NCI-H1436 (cell line): ENCODE data around the gene NHLRC4.
A peak's percentile ranks its signal among the peaks of the same experiment; 100 is the strongest.

ENCODE experiments used
- DNase-seq: peaks from one replicate; lab custom pipeline; 2025; lab: John Stamatoyannopoulos, UW

The NHLRC4 gene

DNA sequence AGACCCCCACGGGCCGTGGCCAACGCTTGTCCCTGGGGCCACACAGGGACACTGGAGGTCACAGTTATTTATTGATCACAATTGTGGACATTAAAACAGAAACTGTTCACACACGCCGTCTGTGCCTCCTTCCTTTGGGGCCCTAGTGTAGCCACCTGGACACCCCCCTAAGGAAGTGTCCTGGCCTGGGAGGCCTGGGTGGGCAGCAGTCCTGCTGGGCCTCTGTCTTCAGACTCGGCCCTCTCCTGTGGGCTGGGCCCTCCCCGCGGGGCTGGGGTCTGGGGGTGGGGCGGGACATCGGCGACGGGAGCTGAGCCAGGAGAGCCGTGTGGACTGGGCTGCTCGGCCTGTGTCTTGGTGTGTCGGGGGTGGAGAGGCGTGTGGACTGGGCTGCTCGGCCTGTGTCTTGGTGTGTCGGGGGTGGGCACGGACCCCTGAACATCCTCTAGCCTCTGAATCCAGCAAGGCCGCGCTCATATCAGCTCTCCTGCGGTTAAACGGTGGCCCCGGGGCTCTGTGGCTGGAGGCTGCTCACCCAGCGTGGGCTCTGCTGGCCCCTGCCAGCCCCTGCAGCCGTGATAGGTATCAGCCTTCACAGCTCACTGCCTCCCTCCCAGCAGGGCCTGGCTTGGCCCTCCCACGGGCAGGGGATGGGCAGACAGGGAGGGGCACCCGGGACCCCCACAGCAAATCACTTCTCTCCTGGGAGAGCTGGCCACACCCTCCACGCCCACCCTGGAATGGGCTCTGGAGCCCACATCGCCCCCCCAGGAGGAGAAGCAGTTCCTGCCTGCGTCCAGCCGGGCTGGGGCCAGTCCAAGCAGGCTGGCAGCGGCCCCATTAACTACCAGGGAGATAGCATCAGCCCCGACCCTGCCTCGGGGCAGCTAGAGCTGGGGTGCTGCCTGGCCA lies 1.1 kb upstream of the NHLRC4 start:
- DNase-seq = no peak

DNA sequence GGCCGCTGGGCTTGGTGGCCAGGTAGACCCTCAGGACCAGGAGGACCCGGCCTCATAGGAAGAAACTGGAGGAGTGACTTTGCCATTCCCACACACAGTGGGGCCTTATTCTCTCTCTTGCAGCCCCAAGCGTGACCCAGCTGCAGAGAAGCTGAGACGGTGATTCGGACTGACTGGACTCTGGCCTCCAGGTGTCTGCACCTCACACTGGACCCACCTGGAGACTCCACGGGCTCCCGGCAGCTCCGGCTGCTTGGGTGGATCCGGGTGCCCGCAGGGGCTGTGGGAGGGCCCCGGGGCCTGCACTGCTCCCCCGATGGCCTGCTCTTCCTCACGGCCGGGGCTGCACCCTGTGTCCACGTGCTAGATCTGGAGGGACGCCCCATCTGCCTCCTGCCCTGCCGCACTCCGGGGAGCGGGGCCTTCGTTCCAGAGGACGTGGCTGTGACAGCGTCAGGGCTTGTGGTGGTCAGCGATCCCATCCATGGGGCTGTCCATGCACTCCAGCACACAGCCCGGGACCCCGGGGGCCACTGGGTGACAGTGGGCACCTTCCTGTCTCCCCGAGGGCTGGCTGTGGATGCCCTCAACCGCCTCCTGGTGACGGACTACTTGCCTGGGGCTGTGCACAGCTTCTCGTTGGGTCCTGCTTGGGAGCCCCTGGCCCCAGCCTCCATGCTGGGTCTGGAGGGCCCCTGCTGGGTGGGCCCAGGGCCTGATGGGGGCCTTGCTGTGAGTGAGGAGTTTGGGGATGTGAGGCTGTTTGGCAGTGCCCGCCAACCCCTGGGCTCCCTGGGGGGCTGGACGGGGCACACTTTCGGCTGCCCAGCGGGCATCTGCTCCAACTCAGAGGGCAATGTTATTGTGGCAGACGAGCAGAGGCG lies 810 bp downstream of the NHLRC4 start:
- no peak for DNase-seq

DNA sequence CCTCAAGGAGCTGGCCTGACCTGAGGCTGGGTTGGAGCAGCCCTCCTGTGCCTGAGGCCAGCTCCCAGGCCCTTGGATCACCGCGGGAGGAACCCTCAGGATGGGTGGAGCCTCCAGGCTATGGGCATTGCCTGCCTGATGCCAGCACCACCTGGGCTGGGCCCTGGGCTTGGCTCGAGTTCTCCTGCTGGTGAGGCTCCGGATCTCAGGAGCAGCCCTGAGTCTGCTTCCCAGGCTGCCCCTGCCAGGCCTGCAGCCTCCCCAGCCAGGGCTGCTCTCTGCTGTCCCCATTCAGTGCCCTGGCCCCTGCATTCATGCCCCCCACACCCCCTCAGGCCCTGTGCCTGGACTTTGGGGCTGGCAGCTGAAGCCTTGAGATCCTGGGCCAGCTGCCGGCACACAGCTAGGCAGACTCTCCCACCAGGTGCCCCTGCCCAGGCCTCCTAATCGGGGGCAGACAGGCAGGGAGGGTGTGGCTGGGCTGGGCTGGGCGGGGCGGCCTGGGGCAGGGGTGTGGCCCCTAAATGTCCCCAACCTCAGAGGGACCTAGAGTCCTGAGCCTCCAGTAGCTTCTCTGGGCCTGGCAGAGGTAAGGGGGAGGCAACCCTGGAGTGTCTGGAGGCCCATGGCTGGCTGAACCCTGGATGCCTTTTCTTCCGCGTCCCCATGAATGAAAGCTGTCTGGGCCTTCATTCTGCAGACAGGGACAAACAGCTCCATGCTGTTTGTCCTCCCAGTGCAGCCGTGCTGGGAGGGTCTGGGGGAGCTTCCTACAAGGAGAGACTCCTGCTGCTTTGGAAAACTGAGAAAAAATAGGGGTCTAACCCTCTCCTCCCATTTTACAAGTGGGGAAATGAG lies 1.8 kb downstream of the NHLRC4 start:
- no peak for DNase-seq

DNA sequence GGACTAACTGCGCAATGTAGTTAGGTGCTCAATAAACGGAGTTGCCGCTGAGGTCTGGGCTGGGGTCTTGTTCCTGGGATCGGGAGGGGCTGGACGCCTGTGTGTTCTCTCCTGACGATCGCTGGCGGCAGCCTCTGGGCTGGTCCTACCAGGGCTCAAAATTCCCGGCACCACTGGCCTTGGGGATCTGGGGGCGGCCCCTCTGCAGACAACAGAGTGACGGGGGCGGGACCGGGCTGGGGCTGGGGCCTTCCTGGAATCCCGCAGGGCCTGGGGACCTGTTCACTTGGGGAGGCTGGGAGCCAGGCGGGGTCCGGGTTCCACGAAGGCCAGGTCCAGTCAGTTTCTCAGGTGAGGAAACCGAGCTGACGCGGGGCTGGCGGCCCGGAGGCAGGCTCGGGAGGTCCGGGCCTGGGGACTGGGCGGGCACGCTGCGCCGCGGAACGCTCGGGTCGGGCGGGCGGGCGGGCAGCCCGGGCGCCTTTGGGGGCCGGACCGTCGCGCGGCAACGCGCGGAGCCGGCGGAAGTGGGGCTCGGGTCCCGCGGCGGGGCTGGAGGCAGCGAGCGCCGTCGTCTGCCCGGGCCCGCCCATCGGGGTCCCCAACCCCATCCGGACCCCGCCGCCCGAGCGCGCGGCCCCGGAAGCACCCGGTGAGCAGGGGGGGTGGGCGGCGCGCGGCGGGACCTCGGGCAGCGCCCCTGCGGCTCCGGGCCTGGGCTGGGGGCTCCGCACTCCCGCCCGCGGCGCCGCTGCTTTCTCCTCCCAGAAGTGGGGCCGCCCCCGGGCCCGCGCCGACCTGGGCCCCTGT lies 2.8 kb downstream of the NHLRC4 start, which contains the start of gene PIGQ:
PIGQ (plus strand) TSS at position 524 of the 810 bp plus-strand sequence. CDS start 4,107 bp downstream, outside the sequence.
- DNase-seq = peak; percentile 22

DNA sequence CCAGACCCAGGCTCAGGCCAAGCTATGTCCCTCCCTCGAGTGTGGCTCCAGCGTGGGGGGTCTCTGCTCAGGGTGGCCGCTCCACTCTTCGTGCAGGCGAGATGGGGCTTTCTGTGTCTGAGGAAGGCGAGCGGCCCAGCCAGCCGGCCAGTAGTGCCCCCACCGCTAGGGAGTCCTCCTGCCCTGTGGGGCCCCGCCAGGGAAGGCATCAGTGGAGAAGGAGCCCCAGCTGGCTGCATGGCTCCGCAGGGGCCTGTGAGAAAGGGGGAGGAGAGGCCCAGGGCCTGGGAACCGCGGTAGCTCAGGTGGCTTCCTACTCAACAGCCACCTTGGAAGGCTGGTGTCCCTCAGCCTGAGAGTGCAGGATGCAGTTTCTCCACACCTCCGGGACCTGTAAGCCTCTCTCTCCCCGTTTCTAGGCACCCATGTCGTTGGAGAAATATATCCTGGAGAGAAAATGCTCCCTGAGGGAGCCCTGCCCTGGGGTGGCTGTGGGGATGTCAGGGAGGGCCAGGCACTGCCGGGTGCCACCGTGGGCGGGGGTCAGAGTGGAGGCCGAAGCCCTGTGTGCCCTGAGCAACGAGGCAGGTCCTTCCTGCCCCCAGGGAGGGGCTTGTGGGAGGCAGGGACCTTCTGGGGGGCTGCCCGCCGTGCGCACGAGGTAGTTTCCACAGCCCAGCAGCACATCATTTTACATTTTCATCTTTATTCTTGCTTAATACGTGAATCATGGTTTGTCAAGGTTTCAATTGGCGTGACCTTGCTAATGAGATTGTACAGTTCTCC lies 6.3 kb downstream of the NHLRC4 start:
- DNase-seq = no peak

DNA sequence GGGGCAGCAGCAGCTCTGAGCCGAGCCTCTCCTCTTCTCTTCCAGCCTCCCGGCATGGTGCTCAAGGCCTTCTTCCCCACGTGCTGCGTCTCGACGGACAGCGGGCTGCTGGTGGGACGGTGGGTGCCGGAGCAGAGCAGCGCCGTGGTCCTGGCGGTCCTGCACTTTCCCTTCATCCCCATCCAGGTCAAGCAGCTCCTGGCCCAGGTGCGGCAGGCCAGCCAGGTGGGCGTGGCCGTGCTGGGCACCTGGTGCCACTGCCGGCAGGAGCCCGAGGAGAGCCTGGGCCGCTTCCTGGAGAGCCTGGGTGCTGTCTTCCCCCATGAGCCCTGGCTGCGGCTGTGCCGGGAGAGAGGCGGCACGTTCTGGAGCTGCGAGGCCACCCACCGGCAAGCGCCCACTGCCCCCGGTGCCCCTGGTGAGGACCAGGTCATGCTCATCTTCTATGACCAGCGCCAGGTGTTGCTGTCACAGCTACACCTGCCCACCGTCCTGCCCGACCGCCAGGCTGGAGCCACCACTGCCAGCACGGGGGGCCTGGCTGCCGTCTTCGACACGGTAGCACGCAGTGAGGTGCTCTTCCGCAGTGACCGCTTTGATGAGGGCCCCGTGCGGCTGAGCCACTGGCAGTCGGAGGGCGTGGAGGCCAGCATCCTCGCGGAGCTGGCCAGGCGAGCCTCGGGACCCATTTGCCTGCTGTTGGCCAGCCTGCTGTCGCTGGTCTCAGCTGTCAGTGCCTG lies 7.4 kb downstream of the NHLRC4 start:
- DNase-seq = no peak

DNA sequence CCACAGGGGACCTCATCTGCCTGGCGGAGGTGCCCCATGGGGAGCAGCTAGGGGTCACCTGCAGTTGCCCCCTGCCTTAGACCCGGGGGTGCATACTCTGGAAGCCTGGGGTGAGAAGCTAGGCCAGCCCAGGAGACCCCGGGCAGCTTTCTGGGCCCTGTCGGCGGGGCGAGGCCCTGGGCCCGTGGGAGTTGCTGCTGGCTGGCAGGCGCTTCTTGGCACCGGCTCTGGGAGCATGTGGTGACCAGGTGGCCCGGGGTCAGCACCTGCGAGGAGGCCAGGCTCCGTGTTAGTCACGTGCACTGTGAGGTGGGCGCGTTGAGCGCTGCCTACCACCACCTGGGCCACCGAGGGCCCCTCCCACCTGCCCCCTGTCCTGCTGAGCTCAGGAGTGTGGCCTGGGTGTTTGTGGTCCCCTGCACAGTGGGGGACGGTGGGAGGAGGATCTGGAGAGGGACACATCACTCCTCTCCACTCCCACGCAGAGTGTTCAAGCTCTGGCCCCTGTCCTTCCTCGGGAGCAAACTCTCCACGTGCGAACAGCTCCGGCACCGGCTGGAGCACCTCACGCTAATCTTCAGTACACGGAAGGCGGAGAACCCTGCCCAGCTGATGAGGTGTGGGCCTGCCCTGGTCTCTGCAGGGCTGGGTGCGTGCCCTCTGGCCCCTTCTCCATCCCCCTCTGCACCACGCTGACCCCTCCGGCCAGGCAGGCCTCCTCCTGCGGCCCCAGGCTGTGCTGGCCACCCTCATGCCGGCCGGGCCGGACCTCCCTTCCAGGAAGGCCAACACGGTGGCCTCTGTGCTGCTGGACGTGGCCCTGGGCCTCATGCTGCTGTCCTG lies 8.8 kb downstream of the NHLRC4 start:
- DNase-seq = no peak

DNA sequence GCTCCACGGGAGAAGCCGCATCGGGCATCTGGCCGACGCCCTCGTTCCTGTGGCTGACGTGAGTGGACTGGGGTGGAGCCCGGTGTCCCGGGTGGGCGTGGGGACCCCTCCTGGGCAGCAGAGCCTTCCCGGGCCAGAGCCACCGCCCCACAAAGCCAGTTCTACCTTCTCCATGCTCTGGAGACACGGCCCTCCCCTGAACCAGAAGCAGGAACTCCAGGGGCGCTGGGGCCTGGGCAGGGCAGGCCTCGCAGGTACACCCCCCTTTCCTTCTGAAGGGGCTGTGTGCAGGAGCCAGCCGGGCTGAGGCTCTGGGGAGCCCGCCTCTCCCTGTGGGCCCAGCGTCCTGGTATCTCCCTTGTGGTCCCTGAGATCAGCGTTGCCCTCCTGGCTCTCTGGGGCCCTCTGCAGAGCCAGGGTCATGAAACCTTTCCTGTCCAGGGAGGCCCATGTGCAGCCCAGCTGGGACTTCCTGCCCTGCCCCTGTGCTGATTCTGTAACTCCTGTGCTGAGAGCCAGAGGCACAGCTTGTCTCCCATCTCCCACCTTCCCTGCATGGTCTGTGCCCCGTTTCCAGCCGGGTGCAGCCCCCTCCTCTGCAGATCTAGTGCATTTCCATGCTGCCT lies 9.5 kb downstream of the NHLRC4 start:
- no peak for DNase-seq

DNA sequence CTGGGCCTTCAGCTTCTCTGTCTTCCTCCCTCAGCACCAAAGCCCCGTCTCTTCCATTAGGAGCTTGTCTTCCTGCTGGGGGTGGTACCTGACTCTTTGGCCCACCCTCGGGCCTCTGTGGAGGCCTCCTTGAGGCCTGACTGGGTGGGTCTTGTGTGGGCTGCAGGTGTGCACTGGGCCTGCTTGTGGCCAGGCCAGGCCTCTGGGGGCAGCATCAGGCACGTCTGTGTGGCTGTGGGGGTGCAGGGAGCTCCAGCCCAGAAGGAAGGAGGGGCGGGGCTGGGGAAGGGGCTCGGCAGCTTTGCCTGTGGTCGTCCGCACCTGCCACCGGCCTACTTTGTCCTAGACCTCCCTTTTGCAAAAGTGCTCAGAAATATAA lies 10.0 kb downstream of the NHLRC4 start:
- no peak for DNase-seq

DNA sequence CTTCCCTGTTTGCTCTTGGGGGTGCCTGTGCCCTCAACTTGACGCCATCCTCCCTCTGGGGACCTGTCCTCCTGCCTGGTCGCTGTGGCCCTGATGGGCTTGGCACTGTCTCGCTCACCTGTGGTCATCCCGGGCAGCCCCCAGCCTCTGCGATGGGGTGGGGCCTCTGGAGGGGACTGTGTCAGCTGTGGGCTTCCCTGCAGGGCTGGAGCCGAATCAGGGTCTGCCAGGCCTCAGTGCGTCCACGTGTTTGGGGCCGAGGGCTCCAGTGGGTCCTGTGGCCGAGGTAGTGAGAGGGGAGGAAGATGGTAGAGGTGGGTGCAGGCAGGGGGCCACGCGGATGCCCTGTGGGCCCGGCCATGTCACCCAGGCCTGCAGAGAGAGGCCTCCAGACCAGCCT lies 11.0 kb downstream of the NHLRC4 start:
- DNase-seq = no peak

DNA sequence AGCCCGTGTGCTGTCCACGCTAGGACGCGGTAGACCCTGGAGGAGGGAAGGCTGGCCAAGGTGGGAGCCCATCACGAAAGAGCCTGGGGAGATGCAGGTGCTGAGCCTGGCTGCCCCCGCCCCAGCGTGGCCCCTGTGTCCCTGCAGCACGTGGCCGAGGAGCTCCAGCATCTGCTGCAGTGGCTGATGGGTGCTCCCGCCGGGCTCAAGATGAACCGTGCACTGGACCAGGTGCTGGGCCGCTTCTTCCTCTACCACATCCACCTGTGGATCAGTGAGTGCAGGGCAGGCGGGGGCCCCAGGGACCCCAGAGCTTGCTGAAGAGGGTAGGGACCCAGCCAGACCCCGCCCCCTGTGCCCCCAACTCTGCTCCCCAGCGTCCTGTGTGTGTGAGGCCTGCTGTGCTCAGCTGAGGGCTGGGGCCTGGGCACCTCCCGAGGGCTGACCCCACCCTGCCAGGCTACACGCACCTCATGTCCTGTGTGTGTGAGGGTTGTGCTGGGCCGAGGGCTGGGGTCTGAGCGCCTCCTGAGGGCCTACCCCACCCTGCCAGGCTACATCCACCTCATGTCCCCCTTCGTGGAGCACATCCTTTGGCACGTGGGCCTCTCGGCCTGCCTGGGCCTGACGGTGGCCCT lies 11.5 kb downstream of the NHLRC4 start:
- DNase-seq = no peak

DNA sequence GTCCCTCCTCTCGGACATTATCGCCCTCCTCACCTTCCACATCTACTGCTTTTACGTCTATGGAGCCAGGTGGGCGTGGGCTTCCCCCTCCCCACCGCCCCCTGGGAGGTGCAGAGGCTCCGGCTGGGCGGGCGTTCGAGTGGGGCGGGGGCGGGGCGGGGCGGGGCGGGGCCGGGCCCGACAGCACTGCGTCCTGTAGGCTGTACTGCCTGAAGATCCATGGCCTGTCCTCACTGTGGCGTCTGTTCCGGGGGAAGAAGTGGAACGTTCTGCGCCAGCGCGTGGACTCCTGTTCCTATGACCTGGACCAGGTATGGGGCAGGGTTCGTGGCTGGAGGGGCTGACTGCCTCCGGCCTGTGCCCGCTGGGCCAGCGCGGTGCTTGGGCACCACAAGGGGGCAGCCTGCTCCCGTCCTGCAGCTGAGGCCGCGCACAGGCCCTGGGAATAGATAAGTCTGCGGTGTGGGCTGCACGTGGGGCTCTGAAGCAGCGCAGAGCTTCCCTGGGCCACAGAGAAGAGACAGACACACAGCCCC lies 12.1 kb downstream of the NHLRC4 start:
- no peak for DNase-seq

DNA sequence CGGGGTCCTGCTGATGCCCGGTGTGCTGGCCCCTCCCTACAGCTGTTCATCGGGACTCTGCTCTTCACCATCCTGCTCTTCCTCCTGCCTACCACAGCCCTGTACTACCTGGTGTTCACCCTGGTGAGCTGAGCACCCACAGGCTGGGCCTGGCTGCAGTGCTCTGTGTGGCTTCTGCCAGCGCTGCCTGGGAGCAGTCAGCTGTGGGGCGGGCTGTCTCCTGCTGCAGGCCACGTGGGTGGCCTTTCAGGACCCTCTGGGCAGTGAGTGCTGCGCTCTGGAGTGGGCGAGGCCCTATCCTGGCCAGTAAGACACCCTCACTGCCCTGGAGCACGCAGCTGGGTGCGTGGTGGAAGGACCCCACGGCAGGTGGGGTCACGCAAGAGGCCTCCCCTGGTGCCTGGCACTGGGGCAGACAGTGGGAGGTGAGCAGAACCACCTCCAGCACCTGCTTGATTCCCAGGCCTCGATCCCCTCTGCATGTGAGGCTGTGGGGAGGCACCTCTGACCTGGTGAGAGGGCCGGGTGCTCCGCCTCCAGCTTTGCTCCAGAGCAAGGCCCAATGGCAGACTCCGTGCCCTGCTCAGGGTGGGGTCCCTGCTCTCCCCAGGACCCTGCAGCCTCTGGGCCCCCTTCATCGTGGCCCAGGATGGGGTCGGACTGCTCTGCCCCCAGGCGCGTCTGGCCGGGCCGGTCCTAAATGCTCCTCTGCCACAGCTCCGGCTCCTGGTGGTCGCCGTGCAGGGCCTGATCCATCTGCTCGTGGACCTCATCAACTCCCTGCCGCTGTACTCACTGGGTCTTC lies 13.5 kb downstream of the NHLRC4 start:
- DNase-seq = no peak

DNA sequence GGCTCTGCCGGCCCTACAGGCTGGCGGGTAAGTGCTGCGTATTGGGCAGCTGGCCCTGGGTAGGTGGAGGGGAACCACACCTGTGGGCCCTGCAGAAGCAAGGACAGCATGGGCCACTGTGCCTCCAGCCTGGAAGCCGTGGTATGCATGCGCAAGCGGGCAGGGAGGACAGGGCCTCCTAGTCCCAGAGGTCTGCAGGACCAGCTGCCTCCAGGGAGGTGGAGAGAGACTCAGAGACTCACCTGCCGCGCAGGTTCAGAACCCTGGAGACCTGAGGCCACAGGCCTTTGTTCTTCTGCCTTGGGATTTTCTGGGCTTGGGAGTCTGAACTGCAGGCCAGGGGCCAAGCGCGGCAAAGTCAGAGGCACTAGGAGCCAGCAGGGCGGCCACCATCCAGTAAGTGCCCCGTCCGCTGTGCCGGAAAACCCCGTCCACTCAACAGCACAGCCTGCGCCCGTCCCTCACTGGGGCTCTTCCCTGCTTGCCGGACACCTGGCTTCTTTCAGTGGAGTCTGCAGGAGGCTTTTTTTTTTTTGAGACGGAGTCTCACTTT lies 14.2 kb downstream of the NHLRC4 start:
- no peak for DNase-seq

DNA sequence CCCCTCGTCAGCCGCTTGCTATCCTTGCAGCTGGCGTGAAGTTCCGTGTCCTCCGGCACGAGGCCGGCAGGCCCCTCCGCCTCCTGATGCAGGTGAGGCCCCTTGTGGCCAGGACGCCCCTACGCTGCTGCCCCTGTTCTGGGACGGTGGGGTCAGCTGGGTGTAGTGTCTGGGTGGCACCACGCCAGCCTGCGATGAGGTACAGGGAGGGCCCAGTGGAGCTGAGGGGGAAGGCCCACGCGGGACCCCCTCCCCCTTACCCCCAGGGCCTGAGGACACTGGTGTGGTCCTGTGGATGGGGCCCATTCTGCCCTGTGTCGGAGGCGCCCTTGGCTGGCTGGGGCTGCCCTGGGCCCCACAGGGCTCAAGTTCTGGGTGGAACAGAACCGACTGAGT lies 15.4 kb downstream of the NHLRC4 start:
- no peak for DNase-seq

DNA sequence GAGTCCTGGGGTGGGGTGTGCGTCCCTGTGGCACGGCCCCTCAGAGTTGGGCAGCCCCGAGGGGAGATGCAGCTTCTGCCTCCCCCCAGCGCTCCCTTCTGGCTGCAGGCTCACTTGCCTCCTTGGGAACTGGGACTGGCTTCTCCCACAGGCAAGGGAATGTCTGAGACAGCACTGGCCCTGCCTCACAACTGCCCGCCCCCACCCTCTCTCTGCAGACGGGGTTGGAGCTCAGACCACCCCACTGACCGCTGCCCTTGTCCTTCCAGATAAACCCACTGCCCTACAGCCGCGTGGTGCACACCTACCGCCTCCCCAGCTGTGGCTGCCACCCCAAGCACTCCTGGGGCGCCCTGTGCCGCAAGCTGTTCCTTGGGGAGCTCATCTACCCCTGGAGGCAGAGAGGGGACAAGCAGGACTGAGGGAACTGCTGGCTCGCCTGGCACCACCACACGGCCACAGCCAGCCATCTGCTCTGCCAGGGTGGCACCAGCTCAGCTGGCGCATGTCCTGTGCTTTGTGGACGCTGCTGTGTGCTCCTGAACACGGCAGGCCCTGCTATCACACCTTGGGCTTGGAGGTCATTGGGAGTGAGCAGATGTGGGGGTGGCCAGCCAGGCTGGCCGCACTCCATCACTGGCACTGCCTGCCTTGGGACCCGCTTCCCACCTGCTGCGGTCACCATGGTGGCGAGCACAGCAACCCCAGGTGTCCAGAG lies 16.0 kb downstream of the NHLRC4 start:
- DNase-seq = no peak
